Stomach (tissue), 9 donors: Measurements from ENCODE around the gene ACO1. TPM values are rescaled to one million over a fixed set of nuclear protein-coding genes. Genes with fewer than 3 reads are reported as not detected.

Experiments used
- DNase-seq, 2 donors: peaks; one replicate each; pipeline versions ENCODE4 v3.0.0 to v3.0.0-alpha.2; 2013 to 2019
- H3K27ac ChIP-seq, 5 donors: fragments of 200-600 bp in 4 of 5; sonication (generic) in 4 of 5; one replicate each; pipeline ENCODE4 v1.5.1; 2013 to 2019; ENCODE audit warnings: mild to moderate bottlenecking in 1 of 5, moderate library complexity in 1 of 5
- H3K27me3 ChIP-seq, 3 donors: fragments of 200-600 bp; sonication (generic); one replicate each; pipeline ENCODE4 v1.5.1; 2017 to 2019; ENCODE audit warnings: mixed run types in 1 of 3
- H3K36me3 ChIP-seq, 4 donors: fragments of 200-600 bp; sonication (generic); 1 replicate in 3 of 4; 2 replicates in 1 of 4; pipeline ENCODE4 v1.5.1; 2016 to 2019
- H3K4me1 ChIP-seq, 4 donors: fragments of 200-600 bp; sonication (generic); one replicate each; pipeline ENCODE4 v1.5.1; 2016 to 2019
- H3K4me3 ChIP-seq, 4 donors: fragments of 200-600 bp; sonication (generic) in 3 of 4; one replicate each; pipeline ENCODE4 v1.5.1; 2016 to 2019; ENCODE audit warnings: mild to moderate bottlenecking in 1 of 4
- H3K9me3 ChIP-seq, 4 donors: fragments of 200-600 bp; sonication (generic); one replicate each; pipeline ENCODE4 v1.5.1; 2016 to 2019
- CTCF ChIP-seq, 7 experiments: fragments of 450-650 bp in 4 of 7; fragments of 200-600 bp in 3 of 7; sonication (generic) in 3 of 7; IDR thresholded peaks; one replicate each; pipeline ENCODE4 v1.5.1; 2016 to 2019; ENCODE audit warnings: antibody characterized with exemption in 7 of 7, control low read depth in 2 of 7, mild to moderate bottlenecking in 1 of 7
- EP300 ChIP-seq: sonication (generic); formaldehyde crosslinking; IDR thresholded peaks from one replicate; pipeline ENCODE4 v1.6.1; 2017; ENCODE audit warnings: antibody characterized with exemption
- POLR2A ChIP-seq, 4 donors: fragments of 450-650 bp; IDR thresholded peaks; one replicate each; pipeline ENCODE4 v1.6.1; 2016; ENCODE audit warnings: antibody characterized with exemption in 4 of 4, control low read depth in 2 of 4, mild to moderate bottlenecking in 1 of 4, moderate library complexity in 1 of 4
- POLR2AphosphoS5 ChIP-seq, 3 donors: sonication (generic); formaldehyde crosslinking; IDR thresholded peaks; one replicate each; pipeline ENCODE4 v1.6.1; 2016; ENCODE audit warnings: antibody characterized with exemption in 3 of 3
- WGBS, 5 donors: extraction: QIAGEN DNeasy Blood & Tissue Kit in 3 of 5; methylation state at CpG; one replicate each; pipeline versions ENCODE4 v1.1.5 to v1.1.7; 2013 to 2018; 5-methylcytosine and 5-hydroxymethylcytosine counted together
- intact Hi-C: fragments of 100-400 bp; cut with DNase I; formaldehyde crosslinking; loops from one replicate; pipeline ENCODE4 v1.15.1; 2023; ENCODE audit warnings: low total_unique reads
- polyA plus RNA-seq, 3 donors: library from polyadenylated mRNA; stranded (reverse); fragments of 200-250 nt; gene quantifications; one replicate each; pipeline ENCODE4 v1.2.3, GENCODE V29; 2013
- total RNA-seq, 5 donors: library from RNA; depleted of rRNA; stranded (reverse); fragments of >200 nt; gene quantifications; one replicate each; pipeline versions ENCODE4 v1.1.0 to v1.2.3, GENCODE V29; 2014 to 2016
- donor health status: healthy with polysubstance abuse.
- donor health status: Bipolar disorder and iron deficiency.
- donor health status: healthy.

ACO1 gene
- total and polyA plus RNA-seq, 8 donors: 5.8 to 44.2 (median 17.8) TPM

GRCh38 chr9:32378496-32378895, 5.9 kb upstream of the ACO1 start:
- Histone ChIP-seq H3K27ac (no peak overlapping the region), H3K4me3 (no peak overlapping the region), H3K27me3 (no peaks in the 10 kb centered on the region), H3K36me3 (no peaks in the 10 kb centered on the region), H3K4me1 (peaks cover 0 to 14% (median 8%) of the 10 kb centered on the region in 4 donors), H3K9me3 (no peaks in the 10 kb centered on the region)
- 0 to 1% (median 1%) methylated on average over 3 of the region's 3 CpGs for WGBS, 5 donors
- peak in 1 of 2 donors; percentile 86 for DNase-seq
- peak in 5 of 7 experiments; percentile 53 to 79 (median 59) for TF ChIP-seq CTCF (IDR thresholded peaks at IDR 0.05)
- TF ChIP-seq EP300: no peak
- no peak for TF ChIP-seq POLR2A (IDR thresholded peaks at IDR 0.05)
- TF ChIP-seq POLR2AphosphoS5 (IDR thresholded peaks at IDR 0.05): peak in 1 of 3 donors; percentile 42
- intact Hi-C loops: loop anchor here (5.0 to 10.0 kb wide), 2 partner anchors 204 to 596 kb away; no protein-coding TSS in a partner anchor

GRCh38 chr9:32378993-32379729, 5.3 kb upstream of the ACO1 start:
- TF ChIP-seq EP300: no peak
- no peak for TF ChIP-seq POLR2A (IDR thresholded peaks at IDR 0.05)
- TF ChIP-seq POLR2AphosphoS5 (IDR thresholded peaks at IDR 0.05): peak in 2 of 3 donors; percentile 45 to 68
- TF ChIP-seq CTCF (IDR thresholded peaks at IDR 0.05): peak in 5 of 7 experiments; percentile 42 to 89 (median 75)
- H3K4me1 ChIP-seq: peaks cover 0 to 19% (median 12%) of the 10 kb centered on the region in 4 donors
- intact Hi-C loops: loop anchor here (5.0 to 10.0 kb wide), 2 partner anchors 203 to 596 kb away; no protein-coding TSS in a partner anchor
- no peak overlapping the region for H3K27ac ChIP-seq
- DNase-seq: peak in 1 of 2 donors; percentile 92
- WGBS, 5 donors: 14 to 16% (median 16%) methylated on average over 5 of the region's 5 CpGs
- H3K27me3 ChIP-seq: no peaks in the 10 kb centered on the region
- H3K36me3 ChIP-seq: no peaks in the 10 kb centered on the region
- no peak overlapping the region for H3K4me3 ChIP-seq
- no peaks in the 10 kb centered on the region for H3K9me3 ChIP-seq

GRCh38 chr9:32380944-32381343, 3.5 kb upstream of the ACO1 start:
- DNase-seq: no peak
- intact Hi-C loops: loop anchor here (5.0 kb wide), 1 partner anchor 46 kb away; no protein-coding TSS in a partner anchor
- no peak for TF ChIP-seq CTCF (IDR thresholded peaks at IDR 0.05)
- TF ChIP-seq POLR2AphosphoS5 (IDR thresholded peaks at IDR 0.05): no peak
- TF ChIP-seq POLR2A (IDR thresholded peaks at IDR 0.05): no peak
- no peak for TF ChIP-seq EP300
- H3K27me3 ChIP-seq: no peaks in the 10 kb centered on the region
- H3K36me3 ChIP-seq: no peaks in the 10 kb centered on the region
- WGBS, 5 donors: 89 to 91% (median 90%) methylated on average over 3 of the region's 3 CpGs
- no peaks in the 10 kb centered on the region for H3K9me3 ChIP-seq
- H3K27ac ChIP-seq: no peak overlapping the region
- peaks cover 11 to 30% (median 21%) of the 10 kb centered on the region in 4 donors for H3K4me1 ChIP-seq
- H3K4me3 ChIP-seq: no peak overlapping the region

- H3K27ac ChIP-seq: no peak overlapping the region
- no peak overlapping the region for H3K4me3 ChIP-seq
- 78 to 85% (median 81%) methylated on average over 14 of the region's 14 CpGs for WGBS, 5 donors
- H3K9me3 ChIP-seq: no peaks in the 10 kb centered on the region
- H3K36me3 ChIP-seq: no peaks in the 10 kb centered on the region
- intact Hi-C loops: loop anchor here (5.0 kb wide), 1 partner anchor 45 kb away; no protein-coding TSS in a partner anchor
- H3K27me3 ChIP-seq: no peaks in the 10 kb centered on the region
- peaks cover 20 to 44% (median 33%) of the 10 kb centered on the region in 4 donors for H3K4me1 ChIP-seq
- TF ChIP-seq POLR2AphosphoS5 (IDR thresholded peaks at IDR 0.05) (no peak), CTCF (IDR thresholded peaks at IDR 0.05) (no peak), POLR2A (IDR thresholded peaks at IDR 0.05) (no peak), EP300 (no peak)
- no peak for DNase-seq
These were observed 1.7 kb upstream of the ACO1 start for GRCh38 chr9:32382565-32383320.
